WERI-Rb-1 (cell line): ENCODE results near the gene HDAC10.

ENCODE experiments used
- DNase-seq: peaks from one replicate; pipeline ENCODE4 v3.0.0-alpha.2; 2020
- H3K27ac ChIP-seq: fragments of 250-450 bp; sonication (Bioruptor Pico); 2 replicates; pipeline ENCODE4 v1.5.1; 2020; ENCODE audit warnings: mild to moderate bottlenecking, moderate library complexity
- H3K27me3 ChIP-seq: fragments of 250-450 bp; sonication (Bioruptor Pico); 2 replicates; pipeline ENCODE4 v1.5.1; 2021; ENCODE audit warnings: mild to moderate bottlenecking, low read depth, moderate library complexity; ENCODE audit not compliant: insufficient read depth, severe bottlenecking
- H3K36me3 ChIP-seq: fragments of 250-450 bp; sonication (Bioruptor Pico); 2 replicates; pipeline ENCODE4 v1.5.1; 2020; ENCODE audit warnings: mild to moderate bottlenecking, moderate library complexity
- H3K4me3 ChIP-seq: 2 replicates; pipeline ENCODE4 v1.5.1; 2011; ENCODE audit warnings: low read depth, mild to moderate bottlenecking, control low read depth, low read length
- H3K9me3 ChIP-seq: fragments of 250-450 bp; sonication (Bioruptor Pico); 2 replicates; pipeline ENCODE4 v1.5.1; 2021; ENCODE audit warnings: mild to moderate bottlenecking, moderate library complexity; ENCODE audit not compliant: severe bottlenecking
- TF ChIP-seq, protein P1 (sequence below): IDR thresholded peaks from 2 replicates; pipeline ENCODE4 v1.5.1; 2011; ENCODE audit warnings: low read depth, mild to moderate bottlenecking, control low read depth, inconsistent platforms, low read length

The HDAC10 gene

DNA sequence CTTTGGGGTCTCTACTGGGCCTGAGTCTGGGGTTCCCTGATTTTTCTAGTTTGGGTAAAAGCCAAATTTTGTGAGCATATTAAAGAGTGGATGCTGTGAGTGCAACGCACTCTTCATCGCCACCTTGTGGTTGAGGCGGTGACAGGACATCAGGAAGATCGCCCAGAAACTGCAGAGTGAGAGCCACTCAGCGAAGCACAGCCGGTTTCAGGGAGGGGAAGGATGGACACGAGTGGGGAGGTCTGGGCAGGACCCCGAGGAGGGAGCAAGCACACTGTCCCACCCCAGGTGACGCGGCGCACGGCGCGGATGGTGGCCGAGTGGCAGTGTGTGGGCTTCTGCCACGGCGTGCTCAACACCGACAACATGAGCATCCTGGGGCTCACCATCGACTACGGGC, 41.2 kb downstream of the HDAC10 start:
- Histone ChIP-seq H3K9me3 (no peaks in the 10 kb centered on the region), H3K36me3 (peaks cover 53% of the 10 kb centered on the region), H3K27ac (no peak overlapping the region), H3K27me3 (no peaks in the 10 kb centered on the region), H3K4me3 (no peak overlapping the region)
- peak; percentile 53 for DNase-seq
- TF ChIP-seq, protein P1, sequence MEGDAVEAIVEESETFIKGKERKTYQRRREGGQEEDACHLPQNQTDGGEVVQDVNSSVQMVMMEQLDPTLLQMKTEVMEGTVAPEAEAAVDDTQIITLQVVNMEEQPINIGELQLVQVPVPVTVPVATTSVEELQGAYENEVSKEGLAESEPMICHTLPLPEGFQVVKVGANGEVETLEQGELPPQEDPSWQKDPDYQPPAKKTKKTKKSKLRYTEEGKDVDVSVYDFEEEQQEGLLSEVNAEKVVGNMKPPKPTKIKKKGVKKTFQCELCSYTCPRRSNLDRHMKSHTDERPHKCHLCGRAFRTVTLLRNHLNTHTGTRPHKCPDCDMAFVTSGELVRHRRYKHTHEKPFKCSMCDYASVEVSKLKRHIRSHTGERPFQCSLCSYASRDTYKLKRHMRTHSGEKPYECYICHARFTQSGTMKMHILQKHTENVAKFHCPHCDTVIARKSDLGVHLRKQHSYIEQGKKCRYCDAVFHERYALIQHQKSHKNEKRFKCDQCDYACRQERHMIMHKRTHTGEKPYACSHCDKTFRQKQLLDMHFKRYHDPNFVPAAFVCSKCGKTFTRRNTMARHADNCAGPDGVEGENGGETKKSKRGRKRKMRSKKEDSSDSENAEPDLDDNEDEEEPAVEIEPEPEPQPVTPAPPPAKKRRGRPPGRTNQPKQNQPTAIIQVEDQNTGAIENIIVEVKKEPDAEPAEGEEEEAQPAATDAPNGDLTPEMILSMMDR, result peak; percentile 87

DNA sequence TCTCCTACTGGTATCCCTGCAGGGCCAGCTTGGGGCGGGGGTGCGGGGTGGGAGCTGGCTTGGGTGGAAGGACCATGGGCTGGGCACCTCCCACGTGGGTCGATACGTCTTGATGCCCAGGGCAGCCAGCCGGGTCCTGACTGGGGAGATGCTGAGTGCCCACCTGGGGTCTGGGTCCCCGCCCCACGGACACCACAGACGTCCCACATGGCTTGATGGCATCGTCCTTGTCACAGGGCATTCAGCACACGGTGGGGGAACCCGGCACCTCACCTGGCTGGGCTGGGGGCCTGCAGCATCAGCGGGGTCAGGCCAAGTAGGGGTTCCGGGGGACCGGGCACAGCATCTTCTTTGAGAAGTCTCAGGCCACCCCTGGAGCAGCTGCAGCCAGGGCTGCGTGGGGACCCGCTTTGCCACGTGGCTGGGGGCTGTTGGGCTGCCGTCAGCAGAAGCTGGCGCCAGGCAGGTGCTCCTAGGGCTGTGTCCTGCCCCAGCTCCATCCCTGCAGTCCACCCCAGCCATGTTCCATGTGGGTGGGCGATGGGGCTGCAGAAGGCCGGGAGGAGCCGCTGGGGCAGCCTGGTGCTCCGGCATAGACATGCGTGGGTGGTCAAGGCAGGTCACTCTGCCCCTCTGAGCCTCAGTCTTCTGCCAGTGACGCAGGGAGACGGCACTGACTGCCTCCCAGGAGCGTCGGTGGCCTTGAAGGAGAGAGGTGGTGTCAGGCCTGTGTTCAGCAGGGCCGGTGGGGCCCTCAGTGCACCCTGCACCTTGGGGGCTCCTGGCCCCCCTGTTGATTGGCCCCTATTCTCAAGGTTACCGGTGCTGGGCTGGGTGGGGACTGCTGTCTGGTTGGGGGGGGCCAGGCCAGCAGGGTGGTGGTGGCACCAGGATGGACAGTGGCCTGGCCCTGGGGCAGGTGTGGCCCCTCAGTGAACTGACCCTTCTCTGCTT, 41.8 kb downstream of the HDAC10 start:
- no peaks in the 10 kb centered on the region for H3K27me3 ChIP-seq
- H3K27ac ChIP-seq, result no peak overlapping the region
- H3K36me3 ChIP-seq, result peaks cover 46% of the 10 kb centered on the region
- H3K9me3 ChIP-seq, result no peaks in the 10 kb centered on the region
- no peak for DNase-seq
- TF ChIP-seq, protein P1, result no peak
- no peak overlapping the region for H3K4me3 ChIP-seq

DNA sequence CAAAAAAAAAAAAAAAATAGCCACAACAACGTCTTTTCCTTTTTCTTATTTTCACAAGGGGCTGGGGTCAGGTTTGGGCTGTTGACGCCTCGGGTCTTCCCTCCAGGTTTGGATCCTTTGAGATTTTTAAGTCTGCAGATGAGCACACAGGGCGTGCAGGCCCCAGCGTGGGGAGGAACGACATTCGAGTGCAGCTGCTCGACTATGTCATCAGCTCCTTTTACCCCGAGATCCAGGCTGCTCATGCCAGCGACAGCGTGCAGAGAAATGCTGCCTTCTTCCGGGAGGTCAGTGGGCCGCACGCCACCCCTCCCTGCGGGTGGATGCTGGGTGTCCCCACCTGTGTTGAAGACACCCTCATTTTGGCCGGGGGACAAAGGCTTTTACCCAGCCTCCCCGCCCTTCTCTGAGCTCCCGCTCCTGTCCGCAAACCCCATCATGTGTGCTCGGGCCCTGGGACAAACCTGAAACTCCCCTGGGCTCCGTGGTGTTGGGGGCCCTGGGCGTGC, 42.6 kb downstream of the HDAC10 start:
- no peak for DNase-seq
- Histone ChIP-seq H3K36me3 (peaks cover 44% of the 10 kb centered on the region), H3K27ac (no peak overlapping the region), H3K9me3 (no peaks in the 10 kb centered on the region), H3K27me3 (no peaks in the 10 kb centered on the region), H3K4me3 (no peak overlapping the region)
- TF ChIP-seq, protein P1, result no peak

DNA sequence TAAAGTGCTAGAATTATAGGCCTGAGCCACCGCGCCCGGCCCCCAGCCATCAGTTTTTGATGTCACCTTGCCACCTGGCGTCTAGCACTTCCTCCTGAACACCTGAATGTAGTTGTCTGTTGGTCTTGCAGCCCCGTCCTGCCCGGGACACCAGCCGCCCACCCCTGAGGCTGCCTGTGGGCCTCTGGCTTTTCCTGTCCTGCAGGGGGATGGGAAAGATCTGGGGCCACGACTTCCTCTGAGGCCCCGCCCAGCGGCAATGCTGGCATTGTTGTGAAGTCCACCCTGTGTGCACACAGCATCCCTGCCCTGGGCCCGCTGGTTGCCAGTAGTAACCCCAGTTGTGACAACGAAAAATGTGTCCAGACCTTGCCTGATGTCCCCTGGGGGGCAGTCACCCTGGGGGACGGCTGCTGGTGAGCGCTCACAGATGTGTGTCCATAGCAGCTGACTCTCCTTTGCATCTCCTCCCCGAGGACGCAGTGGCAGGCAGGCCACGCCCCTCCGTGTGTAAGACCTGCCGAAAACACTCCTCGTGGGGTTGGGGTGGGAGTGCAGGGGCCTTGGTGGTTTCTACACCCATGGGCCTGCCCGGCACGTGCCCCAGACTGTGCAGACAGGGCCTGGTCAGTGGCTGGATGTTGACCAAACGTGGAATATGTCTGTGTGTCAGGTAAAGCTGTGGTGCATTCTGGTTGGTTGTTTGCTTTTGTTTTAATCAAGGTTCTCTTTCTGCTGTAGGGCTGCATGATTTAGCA, 43.5 kb downstream of the HDAC10 start:
- Histone ChIP-seq H3K27ac (no peak overlapping the region), H3K4me3 (no peak overlapping the region), H3K9me3 (no peaks in the 10 kb centered on the region), H3K36me3 (peaks cover 46% of the 10 kb centered on the region), H3K27me3 (no peaks in the 10 kb centered on the region)
- TF ChIP-seq, protein P1, result no peak
- no peak for DNase-seq

DNA sequence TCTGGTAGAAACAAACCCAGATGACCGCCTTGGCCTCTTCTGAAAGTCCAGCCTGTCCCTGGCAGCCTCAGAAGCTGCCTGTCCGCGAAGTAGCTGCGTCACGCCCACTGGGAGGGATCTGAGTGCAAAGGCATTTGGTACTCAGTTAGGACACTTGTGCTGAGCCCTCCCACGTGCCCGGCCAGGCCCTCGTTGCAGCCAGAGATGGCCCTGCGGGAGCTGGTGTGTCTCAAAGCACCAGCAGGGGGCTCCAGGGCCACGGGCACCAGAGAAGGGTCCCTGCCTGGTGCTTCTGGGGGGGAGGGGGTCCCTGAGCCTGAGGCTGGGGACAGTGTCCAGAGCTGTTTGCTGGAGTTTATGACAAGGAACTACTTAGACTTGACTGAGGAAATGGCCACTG, 44.5 kb downstream of the HDAC10 start:
- H3K4me3 ChIP-seq, result no peak overlapping the region
- peaks cover 43% of the 10 kb centered on the region for H3K36me3 ChIP-seq
- no peaks in the 10 kb centered on the region for H3K9me3 ChIP-seq
- no peaks in the 10 kb centered on the region for H3K27me3 ChIP-seq
- no peak overlapping the region for H3K27ac ChIP-seq
- peak; percentile 72 for DNase-seq
- TF ChIP-seq, protein P1, result peak; percentile 75
